SK-N-SH (cell line): ENCODE measurements around the gene NTPCR. TPM values are rescaled to one million over a fixed set of nuclear protein-coding genes. Genes with fewer than 3 reads are reported as not detected.

ENCODE experiments used
- CTCF ChIA-PET: fragments of 300-600, 350-600 bp; formaldehyde crosslinking; extraction: SDS; loops from one replicate; lab custom pipeline; 2021; lab: Yijun Ruan, JAX
- POLR2A ChIA-PET: fragments of 350-600 bp; sonication (Branson Sonifier 250); formaldehyde crosslinking; extraction: SDS; loops from one replicate; lab custom pipeline; 2020; ENCODE audit warnings: antibody characterized with exemption, inconsistent platforms; lab: Yijun Ruan, JAX
- DNase-seq: peaks from one replicate; pipeline ENCODE4 v3.0.0; 2012
- H2AFZ ChIP-seq: fragments of 200-600 bp; sonication (generic); 2 replicates; pipeline ENCODE4 v1.8.1; 2016; ENCODE audit warnings: antibody characterized with exemption, mild to moderate bottlenecking, low read depth
- H3F3A ChIP-seq: fragments of 200-600 bp; sonication (generic); replicated peaks from 2 replicates; pipeline ENCODE3; 2016; ENCODE audit warnings: antibody characterized with exemption, mild to moderate bottlenecking; ENCODE audit not compliant: insufficient read depth
- H3K27ac ChIP-seq, 2 experiments: fragments of 200-500 bp in 1 of 2; fragments of 200-600 bp in 1 of 2; sonication (Bioruptor generic) in 1 of 2; sonication (generic), shearing (Covaris generic) in 1 of 2; 2 replicates each; pipeline versions ENCODE4 v1.5.1 to v1.6.1; 2014 to 2016; ENCODE audit warnings: low read depth in 2 of 2, inconsistent platforms in 1 of 2, low read length in 1 of 2, mild to moderate bottlenecking in 1 of 2, mixed read lengths in 1 of 2
- H3K27me3 ChIP-seq: fragments of 200-600 bp; sonication (generic), shearing (Covaris generic); 2 replicates; pipeline ENCODE4 v1.6.1; 2016; ENCODE audit warnings: mixed run types; ENCODE audit not compliant: insufficient read depth
- H3K36me3 ChIP-seq, 2 experiments: fragments of 200-500 bp in 1 of 2; fragments of 200-600 bp in 1 of 2; sonication (Bioruptor generic) in 1 of 2; sonication (generic) in 1 of 2; replicated peaks in 1 of 2; 2 replicates each; pipeline versions ENCODE3 to v1.5.1; 2014 to 2016; ENCODE audit warnings: low read length in 1 of 2, mild to moderate bottlenecking in 1 of 2; ENCODE audit not compliant: insufficient read depth in 2 of 2, control insufficient read depth in 1 of 2
- H3K4me1 ChIP-seq, 2 experiments: fragments of 200-500 bp in 1 of 2; fragments of 200-600 bp in 1 of 2; sonication (Bioruptor generic) in 1 of 2; sonication (generic), shearing (Covaris generic) in 1 of 2; 2 replicates each; pipeline versions ENCODE4 v1.5.1 to v1.6.1; 2014 to 2016; ENCODE audit warnings: low read depth in 1 of 2, low read length in 1 of 2, mixed run types in 1 of 2; ENCODE audit not compliant: insufficient read depth in 2 of 2, control insufficient read depth in 1 of 2
- H3K4me2 ChIP-seq: fragments of 200-600 bp; sonication (generic), shearing (Covaris generic); 2 replicates; pipeline ENCODE4 v1.6.1; 2017; ENCODE audit warnings: mixed run types
- H3K4me3 ChIP-seq, 2 experiments: fragments of 200-500 bp in 1 of 2; fragments of 200-600 bp in 1 of 2; sonication (Bioruptor generic) in 1 of 2; sonication (generic), shearing (Covaris generic) in 1 of 2; 2 replicates each; pipeline versions ENCODE4 v1.5.1 to v1.8.1; 2014 to 2016; ENCODE audit warnings: low read depth in 2 of 2, inconsistent platforms in 1 of 2, low read length in 1 of 2, mild to moderate bottlenecking in 1 of 2, mixed read lengths in 1 of 2, moderate library complexity in 1 of 2
- H3K79me2 ChIP-seq: fragments of 200-600 bp; sonication (generic); 2 replicates; pipeline ENCODE4 v1.8.1; 2017; ENCODE audit warnings: mild to moderate bottlenecking; ENCODE audit not compliant: insufficient read depth
- H3K9ac ChIP-seq: fragments of 200-600 bp; sonication (generic); 2 replicates; pipeline ENCODE4 v1.6.1; 2017; ENCODE audit warnings: mixed run types
- H3K9me2 ChIP-seq: fragments of 200-600 bp; sonication (generic); 2 replicates; pipeline ENCODE4 v1.6.1; 2017; ENCODE audit warnings: mixed run types
- H3K9me3 ChIP-seq: fragments of 200-600 bp; sonication (generic); 2 replicates; pipeline ENCODE4 v1.6.1; 2017; ENCODE audit warnings: mixed run types, mild to moderate bottlenecking, moderate library complexity
- H4K20me1 ChIP-seq: fragments of 200-600 bp; sonication (generic); 2 replicates; pipeline ENCODE4 v1.6.1; 2017; ENCODE audit warnings: mild to moderate bottlenecking, mixed run types; ENCODE audit not compliant: insufficient read depth
- CHD2 ChIP-seq: fragments of 150-350 bp; IDR thresholded peaks from 2 replicates; pipeline ENCODE4 v1.6.1; 2018; ENCODE audit warnings: low read length; ENCODE audit not compliant: partially characterized antibody
- CTCF ChIP-seq: fragments of 200-600 bp; sonication (generic); IDR thresholded peaks from 2 replicates; pipeline ENCODE4 v1.6.1; 2017; ENCODE audit warnings: antibody characterized with exemption, mild to moderate bottlenecking, moderate library complexity
- ELF1 ChIP-seq: IDR thresholded peaks from 2 replicates; pipeline ENCODE4 v1.4.0; 2012
- EP300 ChIP-seq, 2 experiments: IDR thresholded peaks; 2 replicates each; pipeline versions ENCODE4 v1.4.0 to v1.6.1; 2012; ENCODE audit warnings: borderline replicate concordance in 1 of 2, low read depth in 1 of 2, low read length in 1 of 2
- FOXM1 ChIP-seq: IDR thresholded peaks from 2 replicates; pipeline ENCODE4 v1.4.0; 2012; ENCODE audit warnings: low read depth, mild to moderate bottlenecking
- JUND ChIP-seq: IDR thresholded peaks from 2 replicates; pipeline ENCODE4 v1.4.0; 2012
- MXI1 ChIP-seq: IDR thresholded peaks from 2 replicates; pipeline ENCODE4 v1.6.1; 2012; ENCODE audit warnings: mild to moderate bottlenecking, low read depth, low read length, improper control_type of control experiment
- POLR2AphosphoS5 ChIP-seq: IDR thresholded peaks from 2 replicates; pipeline ENCODE4 v1.6.1; 2012; ENCODE audit warnings: low read depth, low read length
- REST ChIP-seq: IDR thresholded peaks from 2 replicates; pipeline ENCODE4 v1.6.1; 2012; ENCODE audit warnings: mild to moderate bottlenecking, low read depth, low read length, moderate library complexity
- SIN3A ChIP-seq: IDR thresholded peaks from 2 replicates; pipeline ENCODE4 v1.6.1; 2012; ENCODE audit warnings: low read depth, mild to moderate bottlenecking, low read length, moderate library complexity, borderline replicate concordance
- SMC3 ChIP-seq: IDR thresholded peaks from 2 replicates; pipeline ENCODE4 v1.6.1; 2012; ENCODE audit warnings: low read depth, low read length, improper control_type of control experiment
- TAF1 ChIP-seq: IDR thresholded peaks from 2 replicates; pipeline ENCODE4 v1.6.1; 2012; ENCODE audit warnings: low read depth, mild to moderate bottlenecking, low read length, moderate library complexity, borderline replicate concordance
- TCF12 ChIP-seq: IDR thresholded peaks from 2 replicates; pipeline ENCODE4 v1.4.0; 2012
- YY1 ChIP-seq: IDR thresholded peaks from 2 replicates; pipeline ENCODE4 v1.4.0; 2012; ENCODE audit warnings: low read depth, mild to moderate bottlenecking
- WGBS: methylation state at CpG from one replicate; pipeline ENCODE4 v1.1.6; 2017; ENCODE audit warnings: low lambda C conversion rate; 5-methylcytosine and 5-hydroxymethylcytosine counted together
- polyA plus RNA-seq, 3 experiments: library from polyadenylated mRNA; depleted of rRNA; stranded (reverse); fragments of >200 nt; gene quantifications; 2 replicates each; pipeline ENCODE4 v1.2.3, GENCODE V29; 2012
- TF ChIP-seq, protein P1 (sequence below): IDR thresholded peaks from 2 replicates; pipeline ENCODE4 v1.4.0; 2012; ENCODE audit warnings: low read depth, borderline replicate concordance

Gene NTPCR
- polyA plus RNA-seq, 1 of the 3 experiments (the other 2 are of a cell fraction), result 20.8 TPM

DNA sequence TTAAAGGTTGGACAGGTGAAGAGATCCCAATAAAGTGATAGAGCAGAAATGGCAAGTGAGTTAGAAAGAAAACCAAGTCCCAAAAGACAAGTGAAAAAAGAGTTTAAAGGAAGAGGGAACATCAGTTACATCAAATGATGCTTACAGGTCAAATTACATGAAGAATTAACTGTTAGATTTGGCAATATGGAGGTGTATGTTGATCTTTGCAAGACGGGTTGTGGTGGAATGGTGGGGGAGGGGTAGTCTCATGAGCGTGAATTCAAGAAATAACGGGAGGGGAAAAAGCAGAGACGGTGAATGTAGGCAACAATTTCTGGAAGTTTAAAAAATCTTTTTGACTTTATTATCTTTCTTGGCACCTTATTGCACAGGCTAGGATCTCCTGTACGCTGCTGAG lies 76.6 kb downstream of the NTPCR start:
- Histone ChIP-seq H3K9me3 (no peaks in the 10 kb centered on the region), H2AFZ (no peak overlapping the region), H3K27me3 (no peaks in the 10 kb centered on the region), H3K9ac (no peak overlapping the region), H3F3A (no peaks in the 10 kb centered on the region), H3K79me2 (no peaks in the 10 kb centered on the region), H3K4me1 (no peaks in the 10 kb centered on the region), H3K36me3 (peaks cover 0 to 3% of the 10 kb centered on the region in 2 experiments), H3K27ac (no peak overlapping the region), H3K4me3 (no peak overlapping the region), H3K4me2 (no peak overlapping the region), H3K9me2 (0 out of 2 replicates have a peak, but pooled peaks cover 5% of the 10 kb centered on the region), H4K20me1 (no peaks in the 10 kb centered on the region)
- DNase-seq, result no peak
- ChIA-PET CTCF (no interaction called here), POLR2A (no interaction called here)
- WGBS, result 94% methylated on average over 5 of the region's 5 CpGs
- TF ChIP-seq TCF12, result no peak
- TF ChIP-seq MXI1, result no peak
- TF ChIP-seq ELF1, result no peak
- no peak for TF ChIP-seq TAF1
- TF ChIP-seq, protein P1, sequence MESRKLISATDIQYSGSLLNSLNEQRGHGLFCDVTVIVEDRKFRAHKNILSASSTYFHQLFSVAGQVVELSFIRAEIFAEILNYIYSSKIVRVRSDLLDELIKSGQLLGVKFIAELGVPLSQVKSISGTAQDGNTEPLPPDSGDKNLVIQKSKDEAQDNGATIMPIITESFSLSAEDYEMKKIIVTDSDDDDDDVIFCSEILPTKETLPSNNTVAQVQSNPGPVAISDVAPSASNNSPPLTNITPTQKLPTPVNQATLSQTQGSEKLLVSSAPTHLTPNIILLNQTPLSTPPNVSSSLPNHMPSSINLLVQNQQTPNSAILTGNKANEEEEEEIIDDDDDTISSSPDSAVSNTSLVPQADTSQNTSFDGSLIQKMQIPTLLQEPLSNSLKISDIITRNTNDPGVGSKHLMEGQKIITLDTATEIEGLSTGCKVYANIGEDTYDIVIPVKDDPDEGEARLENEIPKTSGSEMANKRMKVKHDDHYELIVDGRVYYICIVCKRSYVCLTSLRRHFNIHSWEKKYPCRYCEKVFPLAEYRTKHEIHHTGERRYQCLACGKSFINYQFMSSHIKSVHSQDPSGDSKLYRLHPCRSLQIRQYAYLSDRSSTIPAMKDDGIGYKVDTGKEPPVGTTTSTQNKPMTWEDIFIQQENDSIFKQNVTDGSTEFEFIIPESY, result no peak
- no peak for TF ChIP-seq FOXM1
- TF ChIP-seq CHD2, result no peak
- no peak for TF ChIP-seq SIN3A
- no peak for TF ChIP-seq EP300 (IDR thresholded peaks at IDR 0.05; ENCODE audit: borderline replicate concordance in 1 of 2, low read depth in 1 of 2, low read length in 1 of 2)
- no peak for TF ChIP-seq JUND
- TF ChIP-seq CTCF, result no peak
- no peak for TF ChIP-seq POLR2AphosphoS5
- no peak for TF ChIP-seq REST
- TF ChIP-seq SMC3, result no peak
- no peak for TF ChIP-seq YY1
